GM12801 (cell line): ENCODE results near the gene GPR42.

Source experiments
- TF ChIP-seq, protein P1 (sequence below): IDR thresholded peaks from one replicate; pipeline ENCODE4 v1.5.1; 2011; ENCODE audit warnings: control low read depth; ENCODE audit not compliant: insufficient read length; ENCODE audit errors: extremely low read depth

GPR42 gene, protein sequence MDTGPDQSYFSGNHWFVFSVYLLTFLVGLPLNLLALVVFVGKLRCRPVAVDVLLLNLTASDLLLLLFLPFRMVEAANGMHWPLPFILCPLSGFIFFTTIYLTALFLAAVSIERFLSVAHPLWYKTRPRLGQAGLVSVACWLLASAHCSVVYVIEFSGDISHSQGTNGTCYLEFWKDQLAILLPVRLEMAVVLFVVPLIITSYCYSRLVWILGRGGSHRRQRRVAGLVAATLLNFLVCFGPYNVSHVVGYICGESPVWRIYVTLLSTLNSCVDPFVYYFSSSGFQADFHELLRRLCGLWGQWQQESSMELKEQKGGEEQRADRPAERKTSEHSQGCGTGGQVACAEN

DNA sequence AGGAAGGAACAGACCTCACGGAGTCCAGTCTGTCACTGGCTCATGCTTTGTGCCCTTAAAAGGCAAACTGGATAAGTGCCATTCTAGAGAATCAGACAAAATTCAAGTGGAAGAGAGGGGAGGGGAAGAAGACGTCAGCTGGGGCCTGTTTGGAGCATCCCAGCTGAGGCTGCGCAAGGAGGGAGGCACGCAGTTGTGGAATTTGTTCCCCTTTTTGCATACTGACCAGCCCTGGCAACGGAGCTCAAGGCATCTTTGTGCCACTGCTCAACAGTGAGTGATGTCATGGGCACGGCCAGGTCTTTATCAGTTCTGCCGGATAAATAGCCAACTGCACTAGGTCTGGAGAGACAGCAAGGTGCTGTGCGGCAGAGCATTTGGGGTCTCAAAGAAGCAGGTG is at the start of gene GPR42:
TSS of gene GPR42 (plus strand) at position 347 of the 400 bp plus-strand sequence. CDS start 292 bp downstream, outside the sequence.
- TF ChIP-seq, protein P1, sequence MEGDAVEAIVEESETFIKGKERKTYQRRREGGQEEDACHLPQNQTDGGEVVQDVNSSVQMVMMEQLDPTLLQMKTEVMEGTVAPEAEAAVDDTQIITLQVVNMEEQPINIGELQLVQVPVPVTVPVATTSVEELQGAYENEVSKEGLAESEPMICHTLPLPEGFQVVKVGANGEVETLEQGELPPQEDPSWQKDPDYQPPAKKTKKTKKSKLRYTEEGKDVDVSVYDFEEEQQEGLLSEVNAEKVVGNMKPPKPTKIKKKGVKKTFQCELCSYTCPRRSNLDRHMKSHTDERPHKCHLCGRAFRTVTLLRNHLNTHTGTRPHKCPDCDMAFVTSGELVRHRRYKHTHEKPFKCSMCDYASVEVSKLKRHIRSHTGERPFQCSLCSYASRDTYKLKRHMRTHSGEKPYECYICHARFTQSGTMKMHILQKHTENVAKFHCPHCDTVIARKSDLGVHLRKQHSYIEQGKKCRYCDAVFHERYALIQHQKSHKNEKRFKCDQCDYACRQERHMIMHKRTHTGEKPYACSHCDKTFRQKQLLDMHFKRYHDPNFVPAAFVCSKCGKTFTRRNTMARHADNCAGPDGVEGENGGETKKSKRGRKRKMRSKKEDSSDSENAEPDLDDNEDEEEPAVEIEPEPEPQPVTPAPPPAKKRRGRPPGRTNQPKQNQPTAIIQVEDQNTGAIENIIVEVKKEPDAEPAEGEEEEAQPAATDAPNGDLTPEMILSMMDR, result no peak

DNA sequence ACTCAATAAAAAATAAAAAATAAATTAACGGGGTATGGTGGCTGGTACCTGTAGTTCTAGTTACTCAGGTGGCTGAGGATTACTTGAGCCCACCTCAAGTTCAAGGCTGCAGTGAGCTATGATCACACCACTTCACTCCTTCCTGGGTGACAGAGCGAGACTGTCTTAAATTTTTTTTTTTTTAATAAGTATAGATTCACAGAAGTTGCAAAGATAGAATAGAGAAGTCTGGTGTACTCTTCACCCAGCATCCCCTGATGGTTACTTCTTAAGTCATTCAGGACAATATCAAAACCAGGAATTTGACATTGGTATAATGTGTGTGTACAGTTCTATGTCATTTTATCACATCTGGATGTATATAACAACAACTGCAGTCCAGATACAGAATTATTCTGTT is 49.6 kb upstream of the GPR42 start:
- TF ChIP-seq, protein P1, result no peak

DNA sequence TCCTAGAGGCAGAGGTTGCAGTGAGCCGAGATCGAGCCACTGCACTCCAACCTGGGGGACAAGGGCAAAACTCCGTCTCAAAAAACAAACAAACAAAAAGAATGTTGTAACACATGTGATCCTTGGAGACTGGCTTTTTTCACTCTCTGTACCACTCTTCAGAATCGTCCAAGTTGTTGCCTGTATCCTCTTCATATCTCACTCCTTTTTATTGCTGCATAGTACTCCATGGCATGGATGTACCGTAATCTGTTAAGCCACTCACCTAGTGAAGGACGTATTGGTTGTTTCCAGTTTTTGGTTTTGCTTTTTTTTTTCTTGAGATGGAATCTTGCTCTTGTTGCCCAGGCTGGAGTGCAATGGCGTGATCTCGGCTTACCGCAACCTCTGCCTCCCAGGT is 48.9 kb upstream of the GPR42 start:
- TF ChIP-seq, protein P1, result no peak

DNA sequence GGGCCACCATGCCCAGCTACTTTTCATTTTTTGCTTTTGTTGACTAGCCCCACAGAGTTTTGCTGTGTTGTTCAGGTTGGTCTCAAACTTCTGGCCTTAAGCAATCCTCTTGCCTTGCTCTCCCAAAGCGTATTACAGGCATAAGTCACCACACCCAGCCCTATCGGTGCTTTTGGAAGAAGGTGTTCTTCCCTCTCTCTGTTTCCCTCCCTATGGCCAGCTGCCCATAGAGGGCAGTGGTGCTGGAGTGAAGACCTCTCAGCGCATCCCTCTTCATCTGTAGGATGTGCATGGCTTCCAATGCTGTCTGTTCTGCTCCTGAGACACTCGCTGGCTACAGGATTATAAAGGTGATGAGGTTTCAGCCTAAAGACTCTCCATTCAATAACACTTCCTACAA is 43.2 kb upstream of the GPR42 start:
- TF ChIP-seq, protein P1, result no peak

DNA sequence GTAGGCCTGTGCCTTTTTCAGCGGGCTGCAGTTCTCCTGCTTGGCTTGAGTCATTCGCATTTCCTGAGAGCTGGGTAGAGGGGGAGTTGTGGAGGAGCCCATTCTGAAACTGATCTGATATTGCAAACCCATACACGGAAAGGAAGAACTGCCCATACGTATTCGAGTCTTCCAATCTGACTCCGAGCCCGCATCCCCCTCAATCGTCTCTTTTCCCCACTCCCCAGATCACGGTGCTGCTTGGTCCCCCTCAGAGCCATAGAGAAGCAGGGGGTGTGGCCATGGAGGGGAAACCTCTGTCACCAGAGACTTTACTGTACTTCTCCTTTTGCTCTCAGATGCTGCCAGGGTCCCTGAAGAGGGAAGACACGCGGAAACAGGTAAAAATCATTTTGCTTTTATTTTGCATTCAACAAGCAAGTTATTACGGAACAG is 42.0 kb upstream of the GPR42 start, which contains the start of gene CD22:
TSS of gene CD22 (plus strand) at position 337 of the 435 bp plus-strand sequence. CDS start 2,854 bp downstream, outside the sequence.
- TF ChIP-seq, protein P1, result no peak

DNA sequence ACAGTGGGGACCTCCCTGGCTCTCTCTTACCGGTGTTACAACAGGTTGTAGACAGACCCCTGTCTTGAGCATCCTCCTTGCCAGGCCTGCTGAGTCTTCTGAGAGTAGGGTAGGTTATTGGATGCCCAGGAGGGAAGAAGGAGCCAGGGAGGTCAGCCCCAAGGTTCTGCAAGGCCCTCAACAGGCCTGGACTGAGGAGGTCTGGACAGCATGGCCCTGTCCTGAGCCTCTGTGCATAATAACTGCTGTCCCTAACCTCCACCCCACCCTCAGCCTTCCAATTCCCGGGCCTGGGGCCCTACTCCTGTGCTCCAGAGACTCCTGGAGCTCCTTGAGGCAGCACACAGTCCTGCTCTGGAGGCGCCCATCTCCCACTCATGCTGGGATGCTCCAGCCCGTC is 41.5 kb upstream of the GPR42 start:
- TF ChIP-seq, protein P1, result no peak

DNA sequence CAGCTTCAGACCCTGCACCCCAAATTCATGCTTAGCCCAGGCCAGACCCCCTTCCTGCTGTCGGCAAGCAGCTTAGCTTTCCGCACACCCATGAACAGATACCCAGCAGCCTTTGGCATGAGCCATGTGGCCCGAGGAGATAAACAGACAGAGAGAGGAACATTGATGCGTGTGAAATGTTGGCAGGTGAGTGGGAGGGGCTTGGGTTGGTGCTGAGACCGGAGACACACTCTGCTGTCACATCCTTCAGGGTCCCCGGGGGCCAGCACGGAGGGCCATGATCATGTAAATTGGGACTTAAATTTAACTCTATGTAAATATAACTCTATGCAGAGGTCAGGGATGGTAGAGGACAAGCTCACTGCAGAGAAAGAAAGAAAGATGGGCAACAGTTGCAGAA is 40.4 kb upstream of the GPR42 start:
- TF ChIP-seq, protein P1, result no peak
